Hepatocyte (in vitro differentiated cells): ENCODE measurements around the gene COG6. TPM values are rescaled to one million over a fixed set of nuclear protein-coding genes. Genes with fewer than 3 reads are reported as not detected.
A peak's percentile ranks its signal among the peaks of the same experiment; 100 is the strongest.

ENCODE experiments used
- DNase-seq: peaks from one replicate; pipeline ENCODE4 v3.0.0-alpha.2; 2016; ENCODE audit warnings: low spot score
- H2AFZ ChIP-seq: fragments of 200-600 bp; sonication (generic); 2 replicates; pipeline ENCODE4 v1.6.0; 2016; ENCODE audit warnings: antibody characterized with exemption, mild to moderate bottlenecking
- H3K27ac ChIP-seq: fragments of 200-600 bp; sonication (generic); 2 replicates; pipeline ENCODE4 v1.5.1; 2016; ENCODE audit warnings: mild to moderate bottlenecking
- H3K27me3 ChIP-seq: fragments of 200-600 bp; sonication (generic); 2 replicates; pipeline ENCODE4 v1.6.1; 2016
- H3K36me3 ChIP-seq: fragments of 200-600 bp; sonication (generic); replicated peaks from 2 replicates; pipeline ENCODE4 v1.5.1; 2016; ENCODE audit warnings: low read depth; ENCODE audit not compliant: insufficient read depth
- H3K4me1 ChIP-seq: fragments of 200-600 bp; sonication (generic); 2 replicates; pipeline ENCODE4 v1.5.1; 2016; ENCODE audit warnings: mild to moderate bottlenecking, moderate library complexity; ENCODE audit not compliant: insufficient read depth
- H3K4me2 ChIP-seq: fragments of 200-600 bp; sonication (generic); 2 replicates; pipeline ENCODE4 v1.6.0; 2016
- H3K4me3 ChIP-seq: fragments of 200-600 bp; sonication (generic); 2 replicates; pipeline ENCODE4 v1.5.1; 2016; ENCODE audit warnings: mild to moderate bottlenecking
- H3K79me2 ChIP-seq: fragments of 200-600 bp; sonication (generic); 2 replicates; pipeline ENCODE4 v1.6.0; 2017; ENCODE audit warnings: mild to moderate bottlenecking
- H3K9me2 ChIP-seq: fragments of 200-600 bp; sonication (generic); replicated peaks from 2 replicates; pipeline ENCODE4 v1.6.0; 2017; ENCODE audit warnings: mild to moderate bottlenecking; ENCODE audit not compliant: insufficient read depth
- H3K9me3 ChIP-seq: fragments of 200-600 bp; sonication (generic); 2 replicates; pipeline ENCODE4 v1.5.1; 2016; ENCODE audit warnings: low read depth, mild to moderate bottlenecking
- H4K20me1 ChIP-seq: fragments of 200-600 bp; sonication (generic); 2 replicates; pipeline ENCODE4 v1.6.0; 2016; ENCODE audit warnings: mild to moderate bottlenecking; ENCODE audit not compliant: insufficient read depth, poor library complexity, severe bottlenecking
- CTCF ChIP-seq: fragments of 200-600 bp; sonication (generic); IDR thresholded peaks from 2 replicates; pipeline ENCODE4 v1.5.1; 2016; ENCODE audit warnings: antibody characterized with exemption, mild to moderate bottlenecking; ENCODE audit not compliant: poor library complexity
- EZH2 ChIP-seq: fragments of 200-600 bp; sonication (generic); IDR thresholded peaks from 2 replicates; pipeline ENCODE4 v1.6.1; 2016; ENCODE audit warnings: antibody characterized with exemption, mild to moderate bottlenecking, borderline replicate concordance
- EZH2phosphoT487 ChIP-seq: fragments of 200-600 bp; sonication (generic); IDR thresholded peaks from one replicate; pipeline ENCODE4 v1.6.1; 2018; ENCODE audit warnings: antibody characterized with exemption, mild to moderate bottlenecking, low read depth, moderate library complexity; ENCODE audit not compliant: unreplicated experiment, severe bottlenecking
- WGBS: methylation state at CpG from one replicate; pipeline ENCODE4 v1.1.6; 2016; ENCODE audit warnings: low lambda C conversion rate; ENCODE audit errors: missing lambda C conversion rate; 5-methylcytosine and 5-hydroxymethylcytosine counted together
- polyA plus RNA-seq: library from polyadenylated mRNA; unstranded; fragments of >200 nt; fragmentation: Nextera tagmentation; extraction: Ambion mirVana; gene quantifications from 2 replicates; pipeline ENCODE4 v1.2.1, GENCODE V29; 2016
- total RNA-seq: library from RNA; depleted of rRNA; stranded (reverse); fragments of >200 nt; gene quantifications from 2 replicates; pipeline ENCODE4 v1.2.3, GENCODE V29; 2014

The COG6 gene
- total and polyA plus RNA-seq, 2 experiments from 2014 or later = 25.3 to 37.3 TPM

- no peaks in the 10 kb centered on the region for H3K79me2 ChIP-seq
- 97% methylated on average over 1 of the region's 1 CpG for whole genome bisulfite sequencing
- H3K4me2 ChIP-seq = no peak overlapping the region
- no peaks in the 10 kb centered on the region for H3K27me3 ChIP-seq
- DNase-seq = no peak
- no peaks in the 10 kb centered on the region for H4K20me1 ChIP-seq
- no peak overlapping the region for H2AFZ ChIP-seq
- TF ChIP-seq EZH2phosphoT487 (no peak), CTCF (no peak), EZH2 (no peak)
- H3K9me3 ChIP-seq = no peaks in the 10 kb centered on the region
- H3K9me2 ChIP-seq = no peaks in the 10 kb centered on the region
- H3K36me3 ChIP-seq = no peaks in the 10 kb centered on the region
- H3K27ac ChIP-seq = no peak overlapping the region
- H3K4me1 ChIP-seq = no peaks in the 10 kb centered on the region
- no peak overlapping the region for H3K4me3 ChIP-seq
These were observed 13.8 kb upstream of the COG6 start for GRCh38 chr13:39641645-39642044.

GRCh38 chr13:39646122-39646521 lies 9.3 kb upstream of the COG6 start:
- DNase-seq = no peak
- H3K9me2 ChIP-seq = no peaks in the 10 kb centered on the region
- no peaks in the 10 kb centered on the region for H3K27me3 ChIP-seq
- H3K4me2 ChIP-seq = no peak overlapping the region
- H2AFZ ChIP-seq = no peak overlapping the region
- no peak overlapping the region for H3K27ac ChIP-seq
- TF ChIP-seq CTCF = no peak
- TF ChIP-seq EZH2 = no peak
- no peak for TF ChIP-seq EZH2phosphoT487
- H3K4me3 ChIP-seq = no peak overlapping the region
- no peaks in the 10 kb centered on the region for H4K20me1 ChIP-seq
- H3K79me2 ChIP-seq = no peaks in the 10 kb centered on the region
- H3K36me3 ChIP-seq = no peaks in the 10 kb centered on the region
- 80% methylated on average over 4 of the region's 4 CpGs for WGBS
- no peaks in the 10 kb centered on the region for H3K4me1 ChIP-seq
- H3K9me3 ChIP-seq = no peaks in the 10 kb centered on the region

- Histone ChIP-seq H3K27ac (no peak overlapping the region), H3K4me1 (no peaks in the 10 kb centered on the region), H4K20me1 (no peaks in the 10 kb centered on the region), H3K9me2 (no peaks in the 10 kb centered on the region), H3K4me3 (peak overlapping the region; percentile 76), H3K79me2 (peaks cover 36% of the 10 kb centered on the region), H3K27me3 (no peaks in the 10 kb centered on the region), H3K9me3 (no peaks in the 10 kb centered on the region), H2AFZ (peak overlapping the region; percentile 96), H3K4me2 (peak overlapping the region; percentile 91), H3K36me3 (no peaks in the 10 kb centered on the region)
- DNase-seq = no peak
- WGBS = 4% methylated on average over 2 of the region's 2 CpGs
- TF ChIP-seq CTCF (no peak), EZH2 (no peak)
These were observed 357 bp upstream of the COG6 start for GRCh38 chr13:39655041-39655568.

- WGBS = 16% methylated on average over 7 of the region's 7 CpGs
- no peaks in the 10 kb centered on the region for H3K36me3 ChIP-seq
These were observed 839 bp downstream of the COG6 start for GRCh38 chr13:39656325-39656677.

More at GRCh38 chr13:39656325-39656677, 839 bp downstream of the COG6 start:
- Histone ChIP-seq H3K9me3 (no peaks in the 10 kb centered on the region), H3K4me2 (peak overlapping the region; percentile 91), H3K27me3 (no peaks in the 10 kb centered on the region), H3K27ac (peak overlapping the region; percentile 64), H3K4me3 (peak overlapping the region; percentile 76), H3K79me2 (peaks cover 36% of the 10 kb centered on the region), H2AFZ (peak overlapping the region; percentile 96), H3K4me1 (no peaks in the 10 kb centered on the region), H4K20me1 (peaks cover 3% of the 10 kb centered on the region), H3K9me2 (no peaks in the 10 kb centered on the region)
- no peak for TF ChIP-seq CTCF
- TF ChIP-seq EZH2 = no peak
- TF ChIP-seq EZH2phosphoT487 = no peak
- DNase-seq = no peak
